ENCODE measurements around the gene CSK.

Gene CSK

DNA sequence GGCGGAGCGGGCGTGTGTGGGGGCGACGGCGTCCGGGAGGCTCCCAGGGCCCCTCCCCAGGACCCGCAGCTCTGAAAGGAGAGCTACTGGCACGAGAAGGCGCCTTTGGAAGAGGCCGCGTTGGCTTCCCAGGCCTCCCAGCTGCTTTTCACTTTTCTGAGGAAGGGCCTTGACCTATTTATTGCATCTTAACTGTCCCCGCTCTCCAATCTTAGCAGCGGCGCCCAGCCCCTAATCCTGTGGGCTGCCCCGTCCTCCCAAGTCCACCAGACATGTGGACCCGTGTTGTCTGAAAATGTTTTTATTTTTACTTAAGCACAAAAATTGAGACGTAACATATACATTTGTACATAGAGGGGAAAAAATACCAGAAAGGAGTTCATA, 61.6 kb downstream of the CSK start:
- no peak for DNase-seq (ENCODE audit: low spot score)

DNA sequence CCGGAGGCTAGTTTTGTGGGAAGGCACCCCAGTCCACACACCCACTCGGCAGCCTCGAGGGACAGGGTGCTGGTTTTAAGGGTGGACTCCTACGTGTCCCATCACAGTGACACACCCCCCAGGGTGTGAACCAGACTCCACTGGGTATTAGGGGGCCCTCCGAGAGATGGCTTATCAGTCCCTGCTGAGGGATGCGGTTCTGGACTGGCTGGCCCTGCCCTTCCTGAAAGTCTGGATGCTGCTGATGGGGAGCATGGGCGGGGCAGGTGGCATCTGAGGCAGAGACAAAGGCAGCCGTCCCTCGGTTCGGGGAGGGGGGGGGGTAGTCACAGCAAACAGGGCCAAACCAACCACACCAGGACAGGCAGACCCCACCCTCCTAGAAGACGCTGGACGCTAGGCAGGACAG, 62.0 kb downstream of the CSK start:
- no peak for DNase-seq (ENCODE audit: low spot score)

DNA sequence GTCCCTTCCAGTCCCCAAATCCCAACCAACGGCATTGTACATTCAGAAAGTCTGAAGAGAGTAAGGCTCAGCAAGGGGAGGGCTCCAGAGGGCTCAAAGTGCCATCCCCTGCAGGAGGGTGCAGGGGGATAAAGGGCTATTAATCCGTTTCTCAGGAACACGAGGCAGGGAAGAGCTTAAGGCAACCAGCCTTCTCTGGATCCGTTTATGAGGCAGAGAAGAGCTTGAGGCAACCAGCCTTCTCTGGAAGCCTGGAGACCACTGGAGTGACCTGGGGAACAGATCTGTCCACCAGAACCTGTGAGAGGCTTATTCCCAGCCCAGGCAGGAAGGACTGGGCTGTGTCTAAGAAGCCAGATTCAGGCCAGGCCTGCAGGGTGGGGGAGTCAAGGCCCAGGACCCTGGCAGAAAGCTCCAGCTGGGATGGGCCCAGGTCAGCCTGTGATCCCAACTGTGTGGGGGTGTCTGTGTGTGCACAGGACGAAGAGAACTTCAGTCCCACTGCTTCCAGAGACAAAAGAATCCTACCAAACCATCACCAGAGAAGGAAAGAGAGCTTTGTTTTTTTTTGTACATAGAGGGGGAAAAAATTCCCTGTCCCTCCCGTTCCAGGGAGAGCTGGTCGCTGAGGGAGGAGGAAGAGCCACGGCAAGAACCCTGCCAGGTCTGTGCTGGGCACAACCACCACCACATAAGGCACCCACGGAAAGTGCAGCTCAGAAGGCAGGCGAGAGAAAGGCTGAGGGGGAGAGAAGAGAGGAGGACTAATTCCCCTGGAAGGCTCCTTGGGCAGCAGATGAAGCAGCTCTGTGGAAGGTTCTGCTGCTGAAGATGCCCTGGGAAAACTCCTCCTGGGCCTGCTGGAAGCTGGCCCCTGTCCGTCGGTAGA, 62.7 kb downstream of the CSK start:
- no peak for DNase-seq (ENCODE audit: low spot score)

DNA sequence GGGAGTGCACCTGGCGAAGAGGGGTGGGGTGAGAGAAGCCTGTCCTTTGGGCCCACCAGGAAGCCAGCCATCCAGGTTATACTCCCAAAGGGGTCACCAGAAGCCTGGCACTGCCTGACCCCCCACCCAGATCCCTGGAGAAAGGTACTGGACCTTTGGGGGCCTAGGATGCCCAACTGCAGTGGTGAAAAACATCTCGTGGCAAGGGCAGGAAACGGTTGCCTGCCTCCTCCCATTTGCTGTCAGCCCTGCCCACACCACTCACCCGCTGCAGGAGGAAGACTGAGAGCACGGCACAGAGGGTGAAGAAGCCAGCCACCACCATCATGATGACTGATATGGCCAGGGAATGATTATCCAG, 63.3 kb downstream of the CSK start:
- DNase-seq (ENCODE audit: low spot score): no peak

DNA sequence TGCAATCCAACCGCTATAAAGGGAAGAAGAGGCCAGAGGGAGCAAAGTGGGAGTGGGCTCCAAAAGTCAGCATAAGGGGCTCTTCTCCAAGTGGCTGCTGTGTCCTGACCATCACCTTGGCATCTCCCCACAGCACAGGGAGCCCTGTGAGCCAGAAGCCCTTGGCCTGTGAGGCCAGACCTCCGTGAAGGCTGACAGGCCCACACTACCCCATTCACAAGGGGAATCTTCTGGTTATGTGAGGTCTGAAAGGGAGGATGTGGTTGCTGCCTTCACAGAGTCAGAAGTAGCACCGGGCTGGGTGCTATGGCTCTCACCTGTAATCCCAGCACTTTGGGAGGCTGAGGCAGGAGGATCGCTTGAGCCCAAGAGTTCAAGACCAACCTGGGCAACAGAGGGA, 63.7 kb downstream of the CSK start:
- DNase-seq (ENCODE audit: low spot score): no peak

DNA sequence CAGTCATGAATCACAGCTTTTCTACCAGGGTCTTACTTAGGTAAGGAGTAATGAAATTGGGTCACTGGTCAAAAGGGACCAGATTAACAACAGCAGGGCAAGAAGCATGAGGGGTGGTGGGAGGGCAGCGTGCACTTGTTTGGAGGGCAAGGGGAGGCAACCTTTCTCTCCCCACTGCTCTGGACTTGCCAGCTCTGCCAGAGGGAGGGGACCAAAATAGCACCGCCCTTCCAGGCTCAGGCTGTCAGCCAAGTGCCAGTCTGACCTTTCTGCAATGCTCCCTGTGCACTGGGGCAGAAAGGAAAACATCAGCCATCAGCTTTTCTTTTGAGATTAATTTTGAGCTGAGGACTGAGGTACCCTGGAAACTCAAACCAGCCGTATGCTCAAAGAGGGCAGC, 65.6 kb downstream of the CSK start:
- DNase-seq (ENCODE audit: low spot score): no peak

DNA sequence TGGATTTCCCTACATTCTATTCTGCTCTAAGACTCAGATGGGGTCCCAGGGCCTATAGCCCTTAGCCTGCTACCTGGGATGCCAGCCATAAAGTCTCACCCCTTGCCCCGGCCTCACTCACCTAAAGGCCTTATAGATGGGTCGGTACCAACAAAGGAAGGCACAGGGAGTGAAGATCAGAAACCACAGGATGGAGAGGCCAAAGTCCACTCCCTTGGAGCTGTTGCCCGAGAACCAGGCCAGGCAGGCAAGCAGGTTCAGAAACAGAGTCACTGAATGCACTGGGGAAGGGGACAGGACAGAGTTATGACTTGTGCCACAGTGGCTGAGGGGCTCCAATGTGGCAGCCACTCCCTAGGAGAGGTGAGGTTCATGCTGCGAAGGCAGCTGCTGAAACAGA, 68.5 kb downstream of the CSK start:
- no peak for DNase-seq (ENCODE audit: low spot score)

DNA sequence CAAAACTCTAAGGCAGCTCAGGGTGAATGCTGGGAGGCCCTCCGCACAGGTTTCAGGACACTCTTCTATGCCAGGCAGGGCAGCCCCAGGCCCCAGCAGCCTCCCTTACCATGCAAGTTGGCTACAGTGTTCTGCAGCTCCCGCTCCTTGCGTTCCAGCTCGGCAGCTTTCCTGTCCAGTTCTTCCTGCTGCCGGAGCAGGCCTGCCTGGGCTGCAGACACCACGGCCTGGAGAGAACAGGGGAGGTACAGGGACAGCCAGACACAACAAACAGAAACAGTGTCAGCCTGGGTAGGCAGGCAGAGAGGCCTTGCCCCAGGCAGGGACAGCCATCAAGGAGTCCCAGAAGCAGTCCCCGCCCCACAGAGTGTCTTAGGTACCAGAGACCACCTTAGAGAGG, 70.1 kb downstream of the CSK start:
- DNase-seq (ENCODE audit: low spot score): no peak
